Subcutaneous adipose tissue (tissue), 4 donors: ENCODE results near the gene ONECUT3. TPM values are rescaled to one million over a fixed set of nuclear protein-coding genes. Genes with fewer than 3 reads are reported as not detected.

Experiments
- total RNA-seq, 4 donors: library from RNA; depleted of rRNA; stranded (reverse); fragments of >200 nt; gene quantifications; one replicate each; pipeline ENCODE4 v1.1.0, GENCODE V29; 2016
- TF ChIP-seq, protein P1 (sequence below): fragments of 450-650 bp; IDR thresholded peaks from one replicate; pipeline ENCODE4 v1.5.1; 2016; ENCODE audit warnings: low read depth, mild to moderate bottlenecking, control low read depth, antibody characterized with exemption, moderate library complexity

Gene ONECUT3
- total RNA-seq, 4 donors from 2014 or later = not detected

GRCh38 chr19:1744133-1744665 lies 9.1 kb upstream of the ONECUT3 start:
- TF ChIP-seq, protein P1, sequence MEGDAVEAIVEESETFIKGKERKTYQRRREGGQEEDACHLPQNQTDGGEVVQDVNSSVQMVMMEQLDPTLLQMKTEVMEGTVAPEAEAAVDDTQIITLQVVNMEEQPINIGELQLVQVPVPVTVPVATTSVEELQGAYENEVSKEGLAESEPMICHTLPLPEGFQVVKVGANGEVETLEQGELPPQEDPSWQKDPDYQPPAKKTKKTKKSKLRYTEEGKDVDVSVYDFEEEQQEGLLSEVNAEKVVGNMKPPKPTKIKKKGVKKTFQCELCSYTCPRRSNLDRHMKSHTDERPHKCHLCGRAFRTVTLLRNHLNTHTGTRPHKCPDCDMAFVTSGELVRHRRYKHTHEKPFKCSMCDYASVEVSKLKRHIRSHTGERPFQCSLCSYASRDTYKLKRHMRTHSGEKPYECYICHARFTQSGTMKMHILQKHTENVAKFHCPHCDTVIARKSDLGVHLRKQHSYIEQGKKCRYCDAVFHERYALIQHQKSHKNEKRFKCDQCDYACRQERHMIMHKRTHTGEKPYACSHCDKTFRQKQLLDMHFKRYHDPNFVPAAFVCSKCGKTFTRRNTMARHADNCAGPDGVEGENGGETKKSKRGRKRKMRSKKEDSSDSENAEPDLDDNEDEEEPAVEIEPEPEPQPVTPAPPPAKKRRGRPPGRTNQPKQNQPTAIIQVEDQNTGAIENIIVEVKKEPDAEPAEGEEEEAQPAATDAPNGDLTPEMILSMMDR = no peak

GRCh38 chr19:1744822-1745563 lies 8.3 kb upstream of the ONECUT3 start:
- TF ChIP-seq, protein P1 = no peak

DNA sequence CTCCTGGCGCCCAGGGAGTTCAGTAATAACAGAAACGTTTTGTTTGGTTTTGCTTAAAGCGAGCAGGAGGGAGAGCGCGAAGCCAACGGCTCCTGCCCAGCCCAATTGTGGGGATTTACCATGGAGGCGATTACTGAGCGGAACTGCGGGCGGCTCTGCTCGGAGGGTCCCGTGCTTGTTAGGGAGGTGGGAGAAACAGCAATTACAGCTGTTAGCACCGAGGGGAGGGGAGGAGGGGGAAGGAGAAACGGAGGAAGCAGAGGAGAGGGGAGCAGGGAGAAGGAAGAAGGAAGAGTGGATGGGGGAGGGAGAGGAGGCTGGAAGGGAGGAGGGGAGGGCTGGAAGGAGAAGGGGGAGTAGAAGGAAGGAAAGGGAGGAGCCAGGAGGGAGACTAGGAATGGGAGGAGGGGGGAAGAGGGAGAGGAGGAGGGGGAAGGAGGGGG lies 7.7 kb upstream of the ONECUT3 start:
- TF ChIP-seq, protein P1 = no peak

- TF ChIP-seq, protein P1 = no peak
These were observed 6.7 kb upstream of the ONECUT3 start for GRCh38 chr19:1746401-1747284.

- TF ChIP-seq, protein P1 = no peak
These were observed 5.8 kb upstream of the ONECUT3 start for GRCh38 chr19:1747285-1748114.

DNA sequence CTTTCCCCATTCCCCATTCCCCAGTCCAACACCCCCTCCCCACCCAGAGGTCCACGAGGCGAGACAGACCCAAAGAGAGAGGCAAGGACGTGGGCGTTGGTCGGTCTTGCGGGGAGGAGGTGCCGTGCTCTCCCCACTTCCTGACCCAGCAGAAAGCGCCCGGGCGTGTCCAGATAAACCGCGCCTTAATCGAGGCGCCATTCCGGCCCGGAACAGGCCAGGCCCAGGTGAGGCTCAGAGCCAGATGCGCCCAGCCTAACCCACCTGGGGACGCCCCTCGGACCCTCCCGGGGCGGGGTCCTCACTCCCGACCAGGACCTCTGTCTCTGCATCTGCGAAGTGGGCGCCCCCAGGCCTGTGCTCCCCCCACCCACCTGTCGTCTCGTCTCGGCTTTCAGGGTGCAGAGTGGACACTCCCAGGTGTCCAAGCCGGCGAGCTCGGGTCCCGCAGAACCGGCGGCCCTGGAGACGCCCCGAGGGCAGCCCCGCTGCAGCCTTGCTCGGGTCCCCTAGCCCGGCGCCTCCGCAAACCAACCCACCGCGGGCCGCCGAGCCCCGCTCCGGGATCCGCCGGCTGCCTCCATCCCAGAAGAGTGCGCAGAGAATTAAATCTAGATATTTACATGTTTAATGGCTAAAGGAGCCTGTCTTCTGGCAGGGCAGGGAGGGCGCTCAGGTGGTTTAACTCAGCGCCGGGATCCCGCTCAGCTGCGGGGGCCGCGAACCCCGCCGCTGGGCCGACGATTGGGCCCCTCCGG lies 5.0 kb upstream of the ONECUT3 start:
- TF ChIP-seq, protein P1 = no peak
